K562 treated with DMSO at 1 percent for 12 hours (cell line): ENCODE measurements around the gene CHST8. TPM values are rescaled to one million over a fixed set of nuclear protein-coding genes. Genes with fewer than 3 reads are reported as not detected.

ENCODE experiments used
- total RNA-seq: library from RNA; unstranded; fragments of 300-600 nt; gene quantifications from 2 replicates; pipeline ENCODE4 v1.2.3, GENCODE V29; 2022; ENCODE audit not compliant: insufficient read depth

CHST8 gene
- not detected in 2 replicates for total RNA-seq

GRCh38 chr19:33621811-33622504 lies at the start of gene CHST8:
Gene CHST8 (plus strand): TSS chr19:33621953. CDS start chr19:33689262, 67,309 bp downstream.

GRCh38 chr19:33796164-33796875 lies 174.6 kb downstream of the CHST8 start, which contains the start of gene KCTD15:
Gene KCTD15 (plus strand): TSS chr19:33796870. CDS start chr19:33800455, 3,585 bp downstream.

Other genes with a start within 250 kb of the CHST8 start
- 27.1 and 58.6 TPM in 2 replicates for gene CEBPG, start 248.2 kb upstream of the CHST8 start, total RNA-seq
- gene PEPD, start 100.2 kb upstream of the CHST8 start, total RNA-seq, result 50.0 and 58.1 TPM in 2 replicates
- 8.5 and 19.2 TPM in 2 replicates for gene KCTD15, start 174.9 kb downstream of the CHST8 start, total RNA-seq